Measurements from ENCODE around the gene MYRIP.
"Not testable (repeated sequence)": the region's sequence is repeated elsewhere in the genome, so short reads cannot be mapped to it uniquely, and the experiment has no call there.

Gene MYRIP

GRCh38 chr3:40045051-40045450, 235.6 kb downstream of the MYRIP start:
- no peak for DNase-seq

- DNase-seq: no peak
These were observed 236.7 kb downstream of the MYRIP start for GRCh38 chr3:40046149-40046548.

GRCh38 chr3:40047406-40047805, 238.0 kb downstream of the MYRIP start:
- no peak for DNase-seq

- no peak for DNase-seq
These were observed 244.3 kb downstream of the MYRIP start for GRCh38 chr3:40053663-40054062.

- no peak for DNase-seq
These were observed 245.3 kb downstream of the MYRIP start for GRCh38 chr3:40054568-40055222.

- DNase-seq: no peak
These were observed 246.0 kb downstream of the MYRIP start for GRCh38 chr3:40055361-40055760.

GRCh38 chr3:40055956-40056355, 246.5 kb downstream of the MYRIP start:
- no peak for DNase-seq

GRCh38 chr3:40057077-40057476, 247.7 kb downstream of the MYRIP start:
- no peak for DNase-seq

- no peak for DNase-seq
These were observed 248.4 kb downstream of the MYRIP start for GRCh38 chr3:40057786-40058185.

GRCh38 chr3:40068636-40069035, 259.2 kb downstream of the MYRIP start:
- DNase-seq: no peak

GRCh38 chr3:40070816-40071215, 261.4 kb downstream of the MYRIP start:
- DNase-seq: no peak

GRCh38 chr3:40071683-40072238, 262.4 kb downstream of the MYRIP start:
- no peak for DNase-seq

GRCh38 chr3:40073310-40074007, 264.1 kb downstream of the MYRIP start:
- DNase-seq: no peak

GRCh38 chr3:40077139-40077538, 267.7 kb downstream of the MYRIP start:
- DNase-seq: not testable (repeated sequence)

- not testable (repeated sequence) for DNase-seq
These were observed 268.6 kb downstream of the MYRIP start for GRCh38 chr3:40077828-40078492.

- DNase-seq: no peak
These were observed 269.2 kb downstream of the MYRIP start for GRCh38 chr3:40078590-40078989.

- no peak for DNase-seq
These were observed 269.9 kb downstream of the MYRIP start for GRCh38 chr3:40079203-40079846.

- DNase-seq: no peak
These were observed 270.4 kb downstream of the MYRIP start for GRCh38 chr3:40079847-40080240.

GRCh38 chr3:40083066-40083465, 273.7 kb downstream of the MYRIP start:
- DNase-seq: no peak

GRCh38 chr3:40084424-40084823, 275.0 kb downstream of the MYRIP start:
- DNase-seq: not testable (repeated sequence)

GRCh38 chr3:40086890-40087883, 277.8 kb downstream of the MYRIP start:
- no peak for DNase-seq
